ENCODE data around the gene DGUOK. TPM values are rescaled to one million over a fixed set of nuclear protein-coding genes. Genes with fewer than 3 reads are reported as not detected.

Gene DGUOK
- total and polyA plus RNA-seq, 2 experiments from 2014 or later = 68.4 to 287 TPM

DNA sequence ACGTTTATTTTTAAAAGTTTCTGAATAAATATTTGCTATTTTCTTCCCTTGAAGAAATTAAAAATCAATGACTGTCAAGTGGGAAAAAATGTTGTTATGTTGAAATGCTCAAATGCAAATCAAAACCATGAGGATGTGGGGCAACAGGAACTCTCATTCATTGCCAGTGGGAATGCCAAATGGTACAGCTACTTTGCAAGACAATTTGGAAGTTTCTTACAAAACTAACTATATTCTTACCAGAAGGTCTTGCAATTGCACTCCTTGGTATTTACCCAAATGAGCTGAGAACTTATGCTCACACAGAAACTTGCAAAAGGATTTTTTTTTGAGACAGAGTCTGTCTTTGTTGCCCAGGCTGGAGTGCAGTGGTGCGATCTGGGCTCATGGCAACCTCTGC, 41.3 kb upstream of the DGUOK start:
- H3K36me3 Mint-ChIP-seq (ENCODE audit: low read depth) = no peaks in the 10 kb centered on the region
- Histone ChIP-seq H3K9me2 (ENCODE audit: insufficient read depth) (no peaks in the 10 kb centered on the region; the same call in 1 of the 2 replicates), H3K36me3 (ENCODE audit: insufficient read depth) (no peaks in the 10 kb centered on the region), H3F3A (replicated peaks; ENCODE audit: low read depth) (no peaks in the 10 kb centered on the region), H3K4me2 (no peak overlapping the region), H3K79me2 (replicated peaks; ENCODE audit: insufficient read depth) (no peaks in the 10 kb centered on the region), H3K27me3 (ENCODE audit: insufficient read depth) (no peaks in the 10 kb centered on the region), H2AFZ (no peak overlapping the region), H3K4me1 (ENCODE audit: insufficient read depth) (no peaks in the 10 kb centered on the region), H3K27ac (ENCODE audit: low read depth) (no peak overlapping the region), H3K4me3 (no peak overlapping the region), H4K20me1 (replicated peaks; ENCODE audit: insufficient read depth) (no peaks in the 10 kb centered on the region)
- H3K4me1 Mint-ChIP-seq = peaks cover 4% of the 10 kb centered on the region; the same call in 2 of the 3 replicates
- no peak for DNase-seq (ENCODE audit: low spot score)
- no peak overlapping the region for H3K4me3 Mint-ChIP-seq
- no peak for ATAC-seq
- no peaks in the 10 kb centered on the region for H3K9me3 Mint-ChIP-seq
- H3K27ac Mint-ChIP-seq = no peak overlapping the region
- TF ChIP-seq, protein P1, sequence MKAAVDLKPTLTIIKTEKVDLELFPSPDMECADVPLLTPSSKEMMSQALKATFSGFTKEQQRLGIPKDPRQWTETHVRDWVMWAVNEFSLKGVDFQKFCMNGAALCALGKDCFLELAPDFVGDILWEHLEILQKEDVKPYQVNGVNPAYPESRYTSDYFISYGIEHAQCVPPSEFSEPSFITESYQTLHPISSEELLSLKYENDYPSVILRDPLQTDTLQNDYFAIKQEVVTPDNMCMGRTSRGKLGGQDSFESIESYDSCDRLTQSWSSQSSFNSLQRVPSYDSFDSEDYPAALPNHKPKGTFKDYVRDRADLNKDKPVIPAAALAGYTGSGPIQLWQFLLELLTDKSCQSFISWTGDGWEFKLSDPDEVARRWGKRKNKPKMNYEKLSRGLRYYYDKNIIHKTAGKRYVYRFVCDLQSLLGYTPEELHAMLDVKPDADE (IDR thresholded peaks at IDR 0.05) = no peak
- TF ChIP-seq ZNF114 (CRISPR knock-in tag; IDR thresholded peaks at IDR 0.05) (no peak), EZH2phosphoT487 (IDR thresholded peaks at IDR 0.05; ENCODE audit: unreplicated experiment) (no peak), NANOG (IDR thresholded peaks at IDR 0.05; ENCODE audit: borderline replicate concordance) (no peak), REST (IDR thresholded peaks at IDR 0.05; ENCODE audit: unreplicated experiment) (no peak), ZNF331 (CRISPR knock-in tag; IDR thresholded peaks at IDR 0.05; ENCODE audit: low read depth) (no peak), EZH2 (IDR thresholded peaks at IDR 0.05; ENCODE audit: low read depth, unreplicated experiment) (no peak), CREB1 (CRISPR knock-in tag; IDR thresholded peaks at IDR 0.05; ENCODE audit: low read depth) (no peak), JUNB (IDR thresholded peaks at IDR 0.05; ENCODE audit: unreplicated experiment) (no peak), STAT1 (IDR thresholded peaks at IDR 0.05; ENCODE audit: unreplicated experiment) (no peak), POLR2AphosphoS5 (IDR thresholded peaks at IDR 0.05; ENCODE audit: low read depth) (no peak), ZNF462 (CRISPR knock-in tag; IDR thresholded peaks at IDR 0.05) (no peak)
- TF ChIP-seq, protein P2, sequence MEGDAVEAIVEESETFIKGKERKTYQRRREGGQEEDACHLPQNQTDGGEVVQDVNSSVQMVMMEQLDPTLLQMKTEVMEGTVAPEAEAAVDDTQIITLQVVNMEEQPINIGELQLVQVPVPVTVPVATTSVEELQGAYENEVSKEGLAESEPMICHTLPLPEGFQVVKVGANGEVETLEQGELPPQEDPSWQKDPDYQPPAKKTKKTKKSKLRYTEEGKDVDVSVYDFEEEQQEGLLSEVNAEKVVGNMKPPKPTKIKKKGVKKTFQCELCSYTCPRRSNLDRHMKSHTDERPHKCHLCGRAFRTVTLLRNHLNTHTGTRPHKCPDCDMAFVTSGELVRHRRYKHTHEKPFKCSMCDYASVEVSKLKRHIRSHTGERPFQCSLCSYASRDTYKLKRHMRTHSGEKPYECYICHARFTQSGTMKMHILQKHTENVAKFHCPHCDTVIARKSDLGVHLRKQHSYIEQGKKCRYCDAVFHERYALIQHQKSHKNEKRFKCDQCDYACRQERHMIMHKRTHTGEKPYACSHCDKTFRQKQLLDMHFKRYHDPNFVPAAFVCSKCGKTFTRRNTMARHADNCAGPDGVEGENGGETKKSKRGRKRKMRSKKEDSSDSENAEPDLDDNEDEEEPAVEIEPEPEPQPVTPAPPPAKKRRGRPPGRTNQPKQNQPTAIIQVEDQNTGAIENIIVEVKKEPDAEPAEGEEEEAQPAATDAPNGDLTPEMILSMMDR (conservative IDR thresholded peaks at IDR 0.05; ENCODE audit: low read depth in 2 of 2) = no peak
- peaks cover 1% of the 10 kb centered on the region for H3K27me3 Mint-ChIP-seq (ENCODE audit: insufficient read depth, low read depth, poor library complexity)

All from GM23338 (cell line).